ENCODE results near the gene LPCAT1. TPM values are rescaled to one million over a fixed set of nuclear protein-coding genes. Genes with fewer than 3 reads are reported as not detected.

LPCAT1 gene
- total RNA-seq, 1 donor from 2014 or later, result 74.8 TPM

- peaks cover 13% of the 10 kb centered on the region for H3K36me3 Mint-ChIP-seq
Measured at GRCh38 chr5:1565737-1566734, 42.3 kb upstream of the LPCAT1 start.

GRCh38 chr5:1564824-1565736, 41.3 kb upstream of the LPCAT1 start:
- TF ChIP-seq, protein P1, sequence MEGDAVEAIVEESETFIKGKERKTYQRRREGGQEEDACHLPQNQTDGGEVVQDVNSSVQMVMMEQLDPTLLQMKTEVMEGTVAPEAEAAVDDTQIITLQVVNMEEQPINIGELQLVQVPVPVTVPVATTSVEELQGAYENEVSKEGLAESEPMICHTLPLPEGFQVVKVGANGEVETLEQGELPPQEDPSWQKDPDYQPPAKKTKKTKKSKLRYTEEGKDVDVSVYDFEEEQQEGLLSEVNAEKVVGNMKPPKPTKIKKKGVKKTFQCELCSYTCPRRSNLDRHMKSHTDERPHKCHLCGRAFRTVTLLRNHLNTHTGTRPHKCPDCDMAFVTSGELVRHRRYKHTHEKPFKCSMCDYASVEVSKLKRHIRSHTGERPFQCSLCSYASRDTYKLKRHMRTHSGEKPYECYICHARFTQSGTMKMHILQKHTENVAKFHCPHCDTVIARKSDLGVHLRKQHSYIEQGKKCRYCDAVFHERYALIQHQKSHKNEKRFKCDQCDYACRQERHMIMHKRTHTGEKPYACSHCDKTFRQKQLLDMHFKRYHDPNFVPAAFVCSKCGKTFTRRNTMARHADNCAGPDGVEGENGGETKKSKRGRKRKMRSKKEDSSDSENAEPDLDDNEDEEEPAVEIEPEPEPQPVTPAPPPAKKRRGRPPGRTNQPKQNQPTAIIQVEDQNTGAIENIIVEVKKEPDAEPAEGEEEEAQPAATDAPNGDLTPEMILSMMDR (IDR thresholded peaks at IDR 0.05; ENCODE audit: unreplicated experiment), result no peak
- H3K36me3 Mint-ChIP-seq, result peaks cover 4% of the 10 kb centered on the region
- H3K27me3 Mint-ChIP-seq (ENCODE audit: low read depth), result peaks cover 3% of the 10 kb centered on the region
- H3K27ac Mint-ChIP-seq, result no peak overlapping the region
- DNase-seq (ENCODE audit: low spot score in 2 of 2, unreplicated experiment in 2 of 2), result no peak
- H3K4me3 Mint-ChIP-seq, result no peak overlapping the region
- peaks cover under 1% of the 10 kb centered on the region for H3K9me3 Mint-ChIP-seq
- peaks cover 19% of the 10 kb centered on the region for H3K4me1 Mint-ChIP-seq

More at GRCh38 chr5:1565737-1566734, 42.3 kb upstream of the LPCAT1 start:
- Mint-ChIP-seq H3K27me3 (ENCODE audit: low read depth) (peaks cover 3% of the 10 kb centered on the region), H3K9me3 (peaks cover 3% of the 10 kb centered on the region), H3K4me1 (peaks cover 19% of the 10 kb centered on the region), H3K27ac (no peak overlapping the region), H3K4me3 (no peak overlapping the region)
- TF ChIP-seq, protein P1 (IDR thresholded peaks at IDR 0.05; ENCODE audit: unreplicated experiment), result no peak
- DNase-seq (ENCODE audit: low spot score in 2 of 2, unreplicated experiment in 2 of 2), result no peak

DNA sequence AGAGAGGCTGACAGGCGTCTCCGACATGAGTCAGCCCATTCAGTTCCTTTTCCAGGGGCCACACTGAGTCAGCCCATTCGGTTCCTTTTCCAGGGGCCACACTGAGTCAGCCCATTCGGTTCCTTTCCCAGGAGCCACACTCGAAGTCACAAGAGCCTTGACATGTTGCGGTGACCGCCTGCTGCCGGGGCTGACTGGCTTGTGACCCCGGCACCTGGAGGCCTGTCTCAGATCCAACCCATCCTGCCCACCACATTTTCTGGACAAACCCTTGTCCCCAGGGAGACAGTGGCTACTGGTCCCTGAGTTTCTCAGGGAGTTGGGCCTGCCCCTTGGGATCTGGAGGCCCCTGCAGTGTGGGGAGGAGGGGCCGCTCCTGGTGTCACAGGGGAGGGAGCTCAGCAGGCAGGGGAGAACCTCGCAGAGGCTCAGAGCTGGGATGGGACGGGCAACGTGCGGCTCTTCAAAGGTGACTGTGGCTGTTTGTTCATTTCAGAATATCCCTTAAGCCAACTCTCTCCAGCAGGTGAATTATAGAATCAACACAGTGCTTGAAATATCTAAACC, 40.5 kb upstream of the LPCAT1 start:
- H3K36me3 Mint-ChIP-seq, result no peaks in the 10 kb centered on the region

GRCh38 chr5:1563617-1564181, 39.9 kb upstream of the LPCAT1 start:
- no peak overlapping the region for H3K4me3 Mint-ChIP-seq
- H3K4me1 Mint-ChIP-seq, result peaks cover 18% of the 10 kb centered on the region
- TF ChIP-seq, protein P1 (IDR thresholded peaks at IDR 0.05; ENCODE audit: unreplicated experiment), result no peak
- H3K27ac Mint-ChIP-seq, result no peak overlapping the region
- H3K27me3 Mint-ChIP-seq (ENCODE audit: low read depth), result peaks cover 3% of the 10 kb centered on the region
- no peak for DNase-seq (ENCODE audit: low spot score in 2 of 2, unreplicated experiment in 2 of 2)
- no peaks in the 10 kb centered on the region for H3K36me3 Mint-ChIP-seq
- no peaks in the 10 kb centered on the region for H3K9me3 Mint-ChIP-seq

More for the DNA sequence above, 40.5 kb upstream of the LPCAT1 start:
- Mint-ChIP-seq H3K27ac (no peak overlapping the region), H3K4me1 (peaks cover 19% of the 10 kb centered on the region), H3K9me3 (no peaks in the 10 kb centered on the region), H3K27me3 (ENCODE audit: low read depth) (peaks cover 3% of the 10 kb centered on the region), H3K4me3 (no peak overlapping the region)
- TF ChIP-seq, protein P1 (IDR thresholded peaks at IDR 0.05; ENCODE audit: unreplicated experiment), result no peak
- DNase-seq (ENCODE audit: low spot score in 2 of 2, unreplicated experiment in 2 of 2), result no peak

DNA sequence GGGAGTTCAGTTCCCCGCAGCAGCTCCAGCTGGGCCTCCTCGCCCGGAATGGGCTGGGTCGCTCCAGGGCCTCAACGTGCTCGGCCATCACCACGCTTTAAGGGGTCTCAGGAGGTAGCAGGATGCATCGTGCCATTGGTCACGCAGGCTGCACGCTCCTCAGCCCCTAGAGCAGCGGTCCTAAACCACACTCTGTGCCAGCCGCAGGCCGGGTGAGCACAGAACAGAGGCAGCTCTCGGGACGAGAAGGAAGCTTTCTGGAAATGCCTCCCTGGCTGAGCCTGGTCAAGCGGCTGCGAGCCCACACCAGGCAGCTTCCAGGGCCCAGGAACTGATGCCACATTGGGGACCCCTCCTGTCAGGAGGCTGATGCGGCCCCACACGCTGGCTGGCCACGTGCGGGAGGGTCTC, 39.3 kb upstream of the LPCAT1 start:
- no peak for DNase-seq (ENCODE audit: low spot score in 2 of 2, unreplicated experiment in 2 of 2)
- TF ChIP-seq, protein P1 (IDR thresholded peaks at IDR 0.05; ENCODE audit: unreplicated experiment), result no peak
- no peak overlapping the region for H3K4me3 Mint-ChIP-seq
- H3K4me1 Mint-ChIP-seq, result peaks cover 12% of the 10 kb centered on the region
- H3K27ac Mint-ChIP-seq, result no peak overlapping the region
- peaks cover 3% of the 10 kb centered on the region for H3K27me3 Mint-ChIP-seq (ENCODE audit: low read depth)
- no peaks in the 10 kb centered on the region for H3K9me3 Mint-ChIP-seq
- H3K36me3 Mint-ChIP-seq, result no peaks in the 10 kb centered on the region

All from mesothelial cell of epicardium (in vitro differentiated cells).